OCI-M2 (cell line): ENCODE measurements around the gene SKI.

Source experiments
- DNase-seq: peaks from one replicate; lab custom pipeline; 2025; ENCODE audit not compliant: unreplicated experiment; lab: John Stamatoyannopoulos, UW

SKI gene

GRCh38 chr1:2335721-2336455, 107.8 kb downstream of the SKI start:
- no peak for DNase-seq

GRCh38 chr1:2336499-2336898, 108.4 kb downstream of the SKI start:
- DNase-seq = no peak

DNA sequence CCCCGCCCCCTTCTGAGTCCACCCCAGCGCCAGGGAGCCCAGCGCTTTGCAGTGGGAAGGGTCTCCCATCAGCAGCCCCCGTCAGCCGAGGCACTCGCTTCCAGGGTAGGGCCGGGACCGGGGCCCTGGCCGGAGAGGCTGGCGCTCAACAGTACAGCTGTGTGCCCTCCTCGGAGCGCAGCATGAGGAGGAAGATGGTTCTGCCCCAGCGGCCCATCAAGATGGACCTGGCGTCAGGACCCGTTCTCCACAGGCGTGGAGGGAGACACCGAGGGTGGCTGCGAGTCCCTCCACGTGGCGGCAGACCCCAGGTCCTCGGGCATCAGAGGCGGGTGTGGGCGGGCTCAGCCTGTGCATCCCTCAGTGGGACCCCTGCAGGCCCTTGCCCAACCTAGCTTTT, 109.0 kb downstream of the SKI start:
- DNase-seq = no peak

GRCh38 chr1:2337501-2337900, 109.4 kb downstream of the SKI start:
- DNase-seq = no peak

GRCh38 chr1:2339206-2340085, 111.3 kb downstream of the SKI start:
- DNase-seq = no peak

DNA sequence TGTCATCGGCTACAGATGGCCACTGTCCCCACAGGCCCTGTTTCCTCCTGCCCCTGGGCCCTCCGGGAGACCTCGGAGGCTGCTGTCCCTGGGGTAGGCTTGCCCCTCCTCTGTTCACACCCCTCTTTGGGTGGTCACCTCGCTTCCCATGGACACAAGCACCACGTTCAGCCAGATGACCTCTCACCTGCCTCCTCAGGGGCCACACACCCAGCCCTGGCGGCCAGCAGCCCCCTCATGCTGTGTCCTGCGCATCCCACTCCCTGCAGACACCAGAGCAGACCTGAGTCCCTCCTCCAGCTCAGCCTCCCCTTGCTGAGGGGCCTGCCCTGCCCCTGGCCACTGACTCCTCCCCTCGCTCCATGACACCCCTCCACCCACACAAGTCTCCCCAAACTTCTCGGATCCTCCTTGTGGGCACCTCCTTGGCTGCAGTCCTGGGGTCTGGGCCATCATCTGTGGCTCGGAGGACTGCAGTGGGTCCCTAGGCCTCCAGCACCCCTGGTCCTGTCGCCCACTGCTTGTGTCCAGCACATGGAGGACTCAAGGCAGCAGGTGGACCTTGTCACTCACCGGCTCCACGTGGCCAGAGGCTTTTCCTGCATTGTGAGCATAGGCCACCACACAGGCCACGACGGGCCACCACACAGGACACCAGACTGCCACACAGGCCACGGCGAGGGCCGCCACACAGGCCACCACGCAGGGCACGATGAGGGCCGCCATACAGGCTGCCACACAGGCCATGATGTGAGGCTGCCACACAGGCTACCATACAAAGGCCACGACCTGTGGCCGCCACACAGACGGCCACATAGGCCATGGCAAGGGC, 112.2 kb downstream of the SKI start:
- no peak for DNase-seq

- no peak for DNase-seq
Observed at GRCh38 chr1:2340918-2341254, 112.8 kb downstream of the SKI start.

DNA sequence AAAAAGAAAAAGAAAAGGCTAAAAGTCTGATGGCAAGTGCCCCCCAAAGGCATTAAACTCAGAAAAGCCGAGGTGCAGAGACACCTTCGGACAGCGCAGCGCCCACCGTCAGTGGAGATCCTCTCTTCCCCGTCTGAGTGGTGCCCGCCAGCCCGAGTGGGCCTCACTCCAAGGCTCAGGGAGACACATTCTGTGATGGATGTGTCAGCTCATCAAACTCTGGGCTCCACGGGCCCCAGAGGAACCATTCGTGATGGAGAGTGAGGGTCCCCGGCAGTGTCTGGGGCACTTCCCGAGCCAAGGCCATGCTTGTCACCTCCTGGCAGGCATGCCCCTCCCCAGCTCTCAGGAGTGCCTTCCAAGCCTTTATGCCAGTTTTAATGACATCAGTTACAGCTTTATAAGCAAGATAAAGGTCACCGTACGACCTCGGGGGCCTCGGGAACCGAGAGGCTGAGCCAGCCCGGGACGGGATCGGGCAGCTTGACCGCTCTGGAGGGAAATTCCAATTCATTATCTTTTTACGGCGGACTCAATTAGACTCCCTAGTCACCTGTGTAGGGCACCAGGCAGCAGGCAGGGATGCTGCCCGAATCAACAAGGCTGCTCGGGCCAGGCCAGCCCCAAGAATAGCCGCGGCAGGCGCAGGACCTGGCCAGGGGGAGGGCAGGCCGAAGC, 113.7 kb downstream of the SKI start:
- no peak for DNase-seq

GRCh38 chr1:2342384-2343022, 114.4 kb downstream of the SKI start:
- no peak for DNase-seq

GRCh38 chr1:2343023-2343935, 115.2 kb downstream of the SKI start:
- DNase-seq = no peak

GRCh38 chr1:2344121-2344681, 116.1 kb downstream of the SKI start:
- no peak for DNase-seq

GRCh38 chr1:2344744-2345296, 116.7 kb downstream of the SKI start:
- no peak for DNase-seq

GRCh38 chr1:2345297-2346075, 117.4 kb downstream of the SKI start:
- no peak for DNase-seq

GRCh38 chr1:2346691-2347408, 118.7 kb downstream of the SKI start:
- no peak for DNase-seq

DNA sequence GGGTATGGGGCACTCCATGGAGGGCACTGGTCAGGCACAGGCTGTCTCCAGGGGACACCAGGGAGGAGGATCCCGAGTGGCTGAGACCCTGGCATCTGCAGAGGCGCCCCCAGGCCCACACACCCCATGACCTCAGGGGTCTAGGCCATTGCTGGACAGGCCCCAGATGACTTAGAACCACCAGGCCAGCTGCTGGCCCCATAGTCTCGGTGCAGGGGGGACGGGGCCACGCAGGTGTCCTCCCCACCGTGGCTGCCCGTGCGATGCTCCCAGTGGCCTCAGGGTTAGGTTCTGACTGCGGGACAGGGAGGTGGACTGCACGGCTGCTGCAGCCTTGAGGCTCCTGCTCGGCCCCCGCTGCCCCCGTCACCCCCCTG, 119.3 kb downstream of the SKI start:
- DNase-seq = no peak

DNA sequence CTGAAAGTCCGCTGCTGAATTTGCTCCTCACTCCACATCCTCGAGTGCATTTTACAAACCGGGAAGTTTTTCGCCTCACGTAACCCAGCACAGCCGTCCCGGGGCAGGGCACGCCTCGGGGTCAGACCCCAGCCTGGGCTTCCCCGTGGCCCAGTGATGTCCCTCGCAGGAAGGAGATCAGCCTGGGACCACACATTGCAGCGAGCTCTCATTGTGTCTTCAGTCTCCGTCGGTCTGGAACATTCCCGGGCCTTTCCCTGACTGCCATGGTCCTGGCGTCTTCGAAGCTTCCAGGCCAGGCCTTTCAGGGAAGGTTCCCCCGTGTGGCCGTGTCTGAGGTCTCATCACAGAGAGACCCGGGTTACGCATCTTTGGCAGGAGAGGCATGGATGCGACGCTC, 119.8 kb downstream of the SKI start:
- DNase-seq = no peak
